ENCODE measurements around the gene LRRC72.
A peak's percentile ranks its signal among the peaks of the same experiment; 100 is the strongest.
"Not testable (repeated sequence)": the region's sequence is repeated elsewhere in the genome, so short reads cannot be mapped to it uniquely, and the experiment has no call there.

The LRRC72 gene

GRCh38 chr7:16526742-16527540, at the start of gene LRRC72:
LRRC72 (plus strand) TSS chr7:16526825; CDS start chr7:16526953, 128 bp downstream.
- no peak for DNase-seq

GRCh38 chr7:16479161-16479560, 47.5 kb upstream of the LRRC72 start:
- DNase-seq: no peak

- DNase-seq: no peak
These were observed 47.0 kb upstream of the LRRC72 start for GRCh38 chr7:16479591-16479990.

DNA sequence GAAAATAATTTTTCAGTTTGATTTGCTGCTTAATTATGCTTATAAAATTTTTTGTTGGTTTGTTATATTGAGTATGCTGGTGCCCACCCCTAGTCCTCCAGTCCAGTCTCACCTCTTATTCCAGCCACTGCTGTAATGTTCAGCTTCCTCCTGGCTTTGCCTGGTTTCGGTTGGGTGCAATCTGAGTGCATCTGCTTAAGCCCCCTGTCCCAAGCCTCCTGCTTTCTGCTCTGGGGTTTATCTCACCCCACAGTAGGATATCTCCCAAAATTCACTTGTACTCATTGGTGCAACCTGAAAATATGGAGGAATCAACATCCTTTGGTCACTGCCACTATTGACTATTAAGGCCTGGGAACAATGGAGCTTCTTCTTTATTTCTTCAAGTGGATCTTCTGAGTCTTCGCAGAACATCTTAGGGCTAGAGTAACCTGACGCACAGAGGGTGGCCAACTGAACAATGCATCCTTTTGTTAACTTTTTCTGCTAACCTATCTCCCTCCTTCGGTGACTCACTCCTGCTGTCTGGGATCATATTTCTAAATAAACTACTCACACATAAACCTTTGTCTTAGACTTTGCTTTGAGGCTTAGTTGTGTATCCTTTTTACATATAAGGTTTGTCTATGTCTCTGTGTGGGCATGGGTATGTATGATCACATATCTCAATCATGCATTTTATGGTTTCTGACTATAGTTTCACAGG, 42.0 kb upstream of the LRRC72 start:
- no peak for DNase-seq

DNA sequence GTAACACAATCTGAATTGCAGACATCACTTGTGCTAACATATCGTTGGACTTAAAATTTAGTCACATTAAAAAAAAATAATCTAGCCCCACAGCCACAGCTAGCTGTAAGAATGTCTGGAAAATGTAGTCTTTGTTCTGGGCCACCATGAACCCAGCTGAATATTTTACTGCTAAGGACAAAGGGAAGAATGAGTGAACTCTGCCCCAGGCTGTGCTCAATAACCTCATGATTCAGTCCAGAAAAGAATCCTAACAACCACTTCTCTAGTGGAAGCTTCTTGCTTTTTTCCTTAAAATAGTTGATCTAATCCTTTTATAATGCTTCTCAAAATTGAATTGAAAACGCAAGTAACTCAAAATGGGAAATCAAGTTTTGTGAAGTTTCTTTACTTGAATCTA, 35.5 kb upstream of the LRRC72 start:
- DNase-seq: no peak

DNA sequence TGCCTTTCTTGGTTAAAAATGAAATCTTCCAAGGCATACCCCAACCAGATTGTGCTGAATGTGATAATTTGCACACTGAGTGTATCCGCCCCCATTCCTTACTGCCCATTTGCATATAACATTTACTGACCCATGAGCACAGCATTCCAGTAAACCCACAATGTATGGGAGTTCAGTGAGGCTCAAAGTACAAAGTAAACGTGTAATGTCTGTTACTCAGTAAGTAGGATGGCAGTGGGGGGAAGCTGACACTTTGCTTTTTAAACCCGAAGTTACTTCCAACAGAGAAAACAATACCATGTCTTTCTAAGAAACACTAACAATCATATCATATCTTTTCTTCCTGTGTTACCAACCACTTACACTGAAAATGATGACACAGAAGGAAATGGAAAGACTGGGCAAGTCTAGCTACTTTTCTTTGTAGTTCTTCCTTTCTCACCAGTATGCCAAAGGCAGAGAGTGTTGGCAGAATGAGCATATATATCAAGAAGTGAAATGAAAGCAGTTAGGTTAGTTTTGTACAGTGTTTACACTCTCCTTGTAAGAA, 34.0 kb upstream of the LRRC72 start:
- no peak for DNase-seq

GRCh38 chr7:16493266-16493665, 33.4 kb upstream of the LRRC72 start:
- no peak for DNase-seq

- DNase-seq: no peak
These were observed 32.1 kb upstream of the LRRC72 start for GRCh38 chr7:16494551-16494950.

- DNase-seq: no peak
These were observed 31.5 kb upstream of the LRRC72 start for GRCh38 chr7:16494955-16495719.

GRCh38 chr7:16498122-16498521, 28.5 kb upstream of the LRRC72 start:
- DNase-seq: peak; percentile 24

- no peak for DNase-seq
These were observed 24.3 kb upstream of the LRRC72 start for GRCh38 chr7:16502303-16502702.

DNA sequence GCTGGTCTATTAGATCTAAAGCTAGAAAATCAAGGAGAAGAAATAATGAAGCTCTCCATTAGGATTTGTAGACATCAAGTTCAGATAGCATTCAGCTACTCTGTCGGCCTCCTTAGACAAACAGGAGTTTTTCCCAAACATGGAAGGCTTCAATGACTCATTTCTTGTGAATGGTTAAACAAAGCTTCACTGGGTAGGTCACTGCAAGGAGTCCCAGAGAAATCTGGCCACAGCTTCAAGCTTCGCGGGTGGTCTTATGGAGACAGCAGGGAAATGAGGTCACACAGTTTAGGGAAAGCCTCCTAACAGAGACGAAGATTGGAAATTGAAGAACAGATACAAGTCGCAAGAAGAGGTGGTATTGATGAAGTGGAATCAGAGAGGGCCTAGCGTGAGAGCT, 22.6 kb upstream of the LRRC72 start:
- DNase-seq: no peak

GRCh38 chr7:16506422-16506821, 20.2 kb upstream of the LRRC72 start:
- DNase-seq: not testable (repeated sequence)

DNA sequence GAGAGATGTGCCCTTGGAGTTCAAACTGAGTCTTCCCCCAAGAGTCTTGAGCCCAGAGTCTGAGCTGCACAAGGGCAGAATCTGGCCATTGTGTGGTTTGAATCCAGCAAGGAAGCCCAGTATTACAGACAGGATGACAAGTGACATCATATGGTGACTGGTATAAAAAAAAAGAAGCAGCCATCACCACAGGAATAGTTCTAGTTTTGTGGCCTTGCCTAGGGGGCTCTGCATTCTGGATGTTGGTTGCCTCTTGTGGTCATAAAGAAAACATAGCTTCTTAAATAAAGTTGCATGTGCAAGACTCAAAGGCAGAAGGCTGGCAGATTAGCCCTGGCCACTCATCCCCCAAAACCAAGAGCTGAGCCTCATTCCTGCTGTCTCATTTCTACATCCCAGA, 16.8 kb upstream of the LRRC72 start:
- DNase-seq: no peak

DNA sequence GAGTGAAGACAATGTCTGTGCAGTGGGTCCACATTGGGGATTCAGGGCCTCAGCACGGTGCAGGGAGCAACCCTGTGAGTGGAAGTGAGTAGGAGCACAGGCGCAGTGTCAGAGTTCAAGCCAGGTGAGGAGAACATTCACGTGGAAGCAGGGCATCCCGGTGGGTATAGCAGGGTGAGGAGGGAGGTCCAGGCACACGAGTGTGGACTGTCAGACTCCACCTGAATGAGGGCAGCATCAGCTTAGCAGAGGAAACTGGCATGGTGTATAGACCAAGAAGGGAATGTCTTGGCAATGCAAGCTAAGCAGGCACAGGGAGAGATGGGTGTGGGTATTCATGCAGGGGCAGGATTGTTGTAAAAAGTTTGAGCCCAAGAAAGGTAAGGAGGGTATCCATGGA, 15.3 kb upstream of the LRRC72 start:
- DNase-seq: no peak

- DNase-seq: no peak
These were observed 14.5 kb upstream of the LRRC72 start for GRCh38 chr7:16512097-16512496.

DNA sequence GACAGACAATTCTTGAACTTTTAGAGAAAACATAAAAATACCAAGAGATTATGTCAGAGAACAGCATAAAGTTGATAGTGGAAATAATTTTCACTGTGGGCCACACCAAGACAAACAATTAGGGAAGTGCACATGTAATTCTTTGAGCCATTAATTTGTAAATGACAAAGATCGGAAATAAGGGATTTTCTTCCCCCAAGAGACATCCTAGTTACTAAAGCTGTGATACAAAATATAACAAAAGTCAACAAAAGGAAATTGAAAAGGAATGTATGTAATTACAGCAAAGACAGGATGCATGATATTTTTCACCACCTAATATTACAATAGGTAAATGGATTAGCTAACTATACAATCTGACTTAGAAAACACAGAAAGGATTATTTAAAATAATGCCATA, 12.4 kb upstream of the LRRC72 start:
- DNase-seq: no peak

GRCh38 chr7:16514729-16515128, 11.9 kb upstream of the LRRC72 start:
- DNase-seq: no peak

- no peak for DNase-seq
These were observed 10.6 kb upstream of the LRRC72 start for GRCh38 chr7:16515785-16516685.

GRCh38 chr7:16519985-16520384, 6.6 kb upstream of the LRRC72 start:
- DNase-seq: not testable (repeated sequence)

- DNase-seq: no peak
These were observed 2.3 kb upstream of the LRRC72 start for GRCh38 chr7:16524332-16524731.

DNA sequence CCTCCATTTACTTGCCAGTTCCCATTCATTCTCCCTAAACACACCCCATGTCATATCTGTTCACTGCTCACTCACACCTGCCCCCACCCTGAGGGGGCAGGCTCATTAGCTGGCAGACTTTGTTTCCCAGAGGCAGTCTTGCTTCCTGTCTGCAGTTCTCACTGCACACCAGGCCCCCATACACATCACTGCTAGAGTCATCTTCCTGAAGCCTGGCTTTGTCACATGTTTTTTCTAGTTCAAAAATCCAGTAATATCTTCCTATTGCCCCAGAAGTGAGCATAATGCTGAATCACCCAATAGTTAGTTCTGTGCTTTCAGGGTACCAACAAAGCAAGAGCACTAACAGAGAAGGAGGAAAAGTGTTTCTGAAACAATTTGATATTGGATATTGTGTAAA, 1.9 kb downstream of the LRRC72 start:
- no peak for DNase-seq

Measured in DMS79 treated with DMSO at 0.1 percent for 48 hours (cell line).